ENCODE measurements around the gene TMEM178B. TPM values are rescaled to one million over a fixed set of nuclear protein-coding genes. Genes with fewer than 3 reads are reported as not detected.

Gene TMEM178B
- total and polyA plus RNA-seq, 10 of the 15 experiments (the other 5 are each of a cell fraction or from before 2014, with no cell fraction given) = 0.01 to 1.1 (median 0.04) TPM; not detected in 2

- TF ChIP-seq CEBPZ (IDR thresholded peaks at IDR 0.05; ENCODE audit: low read depth, low read length) (no peak), ELK1 (IDR thresholded peaks at IDR 0.05; ENCODE audit: low read depth, low read length) (no peak), POU2F2 (IDR thresholded peaks at IDR 0.05; ENCODE audit: borderline replicate concordance, low read depth, low read length) (peak; percentile 37; the same call in 1 of the 3 replicates), SPI1 (IDR thresholded peaks at IDR 0.05; ENCODE audit: borderline replicate concordance, insufficient read depth, low read depth, low read length) (0 out of 2 replicates have a peak, but pooled peaks have one; percentile 9), PML (IDR thresholded peaks at IDR 0.05; ENCODE audit: low read length) (no peak), PAX8 (IDR thresholded peaks at IDR 0.05) (no peak), EGR1 (IDR thresholded peaks at IDR 0.05; ENCODE audit: borderline replicate concordance in 1 of 2, low read depth in 2 of 2, low read length in 2 of 2) (no peak), SMARCA5 (IDR thresholded peaks at IDR 0.05) (peak; percentile 38; the same call in 1 of the 2 replicates), IKZF2 (IDR thresholded peaks at IDR 0.05) (peak; percentile 71 to 76)
Measured at GRCh38 chr7:141184532-141185190, 110.8 kb downstream of the TMEM178B start (continued).

All from GM12878 (cell line).